ENCODE measurements around the gene SP2. TPM values are rescaled to one million over a fixed set of nuclear protein-coding genes. Genes with fewer than 3 reads are reported as not detected.

SP2 gene
- total RNA-seq, 1 donor from 2014 or later: 16.9 TPM

- H3K4me3 Mint-ChIP-seq: no peak overlapping the region
- H3K27ac Mint-ChIP-seq: peak overlapping the region; percentile 72
- H3K4me1 Mint-ChIP-seq (ENCODE audit: unreplicated experiment): peaks cover 14% of the 10 kb centered on the region
- peaks cover 4% of the 10 kb centered on the region for H3K9me3 Mint-ChIP-seq
- no peak for TF ChIP-seq CTCF (conservative IDR thresholded peaks at IDR 0.05)
- no peak for DNase-seq (ENCODE audit: extremely low spot score, unreplicated experiment)
- no peaks in the 10 kb centered on the region for H3K36me3 Mint-ChIP-seq
- peaks cover 64% of the 10 kb centered on the region for H3K27me3 Mint-ChIP-seq
Observed at GRCh38 chr17:47866941-47867340, 29.1 kb upstream of the SP2 start.

- Mint-ChIP-seq H3K4me3 (no peak overlapping the region), H3K36me3 (no peaks in the 10 kb centered on the region), H3K4me1 (ENCODE audit: unreplicated experiment) (peaks cover 14% of the 10 kb centered on the region), H3K27me3 (peaks cover 71% of the 10 kb centered on the region), H3K9me3 (peaks cover 4% of the 10 kb centered on the region), H3K27ac (peak overlapping the region; percentile 8)
- TF ChIP-seq CTCF (conservative IDR thresholded peaks at IDR 0.05): no peak
- DNase-seq (ENCODE audit: extremely low spot score, unreplicated experiment): no peak
Observed at GRCh38 chr17:47867813-47868533, 28.1 kb upstream of the SP2 start.

- no peak for DNase-seq (ENCODE audit: extremely low spot score, unreplicated experiment)
- Mint-ChIP-seq H3K9me3 (no peaks in the 10 kb centered on the region), H3K36me3 (no peaks in the 10 kb centered on the region), H3K4me1 (ENCODE audit: unreplicated experiment) (peaks cover 14% of the 10 kb centered on the region), H3K4me3 (no peak overlapping the region), H3K27ac (no peak overlapping the region), H3K27me3 (peaks cover 79% of the 10 kb centered on the region)
- no peak for TF ChIP-seq CTCF (conservative IDR thresholded peaks at IDR 0.05)
Observed at GRCh38 chr17:47869114-47869513, 26.9 kb upstream of the SP2 start.

- no peak for DNase-seq (ENCODE audit: extremely low spot score, unreplicated experiment)
- H3K36me3 Mint-ChIP-seq: no peaks in the 10 kb centered on the region
- H3K4me1 Mint-ChIP-seq (ENCODE audit: unreplicated experiment): peaks cover 11% of the 10 kb centered on the region
- peak overlapping the region; percentile 17 for H3K4me3 Mint-ChIP-seq
- H3K9me3 Mint-ChIP-seq: no peaks in the 10 kb centered on the region
- TF ChIP-seq CTCF (conservative IDR thresholded peaks at IDR 0.05): no peak
- H3K27me3 Mint-ChIP-seq: peaks cover 87% of the 10 kb centered on the region
- H3K27ac Mint-ChIP-seq: no peak overlapping the region
Observed at GRCh38 chr17:47870056-47870455, 26.0 kb upstream of the SP2 start.

- no peak for TF ChIP-seq CTCF (conservative IDR thresholded peaks at IDR 0.05)
- no peak for DNase-seq (ENCODE audit: extremely low spot score, unreplicated experiment)
- no peak overlapping the region for H3K4me3 Mint-ChIP-seq
- no peaks in the 10 kb centered on the region for H3K36me3 Mint-ChIP-seq
- peaks cover 8% of the 10 kb centered on the region for H3K4me1 Mint-ChIP-seq (ENCODE audit: unreplicated experiment)
- H3K27me3 Mint-ChIP-seq: peaks cover 87% of the 10 kb centered on the region
- no peaks in the 10 kb centered on the region for H3K9me3 Mint-ChIP-seq
- H3K27ac Mint-ChIP-seq: no peak overlapping the region
Observed at GRCh38 chr17:47871048-47871447, 25.0 kb upstream of the SP2 start.

Measured in type B pancreatic cell (in vitro differentiated cells).